GM12801 (cell line): Measurements from ENCODE around the gene GALNT14.

Source experiments
- TF ChIP-seq, protein P1 (sequence below): IDR thresholded peaks from one replicate; pipeline ENCODE4 v1.5.1; 2011; ENCODE audit warnings: control low read depth; ENCODE audit not compliant: insufficient read length; ENCODE audit errors: extremely low read depth

GALNT14 gene

DNA sequence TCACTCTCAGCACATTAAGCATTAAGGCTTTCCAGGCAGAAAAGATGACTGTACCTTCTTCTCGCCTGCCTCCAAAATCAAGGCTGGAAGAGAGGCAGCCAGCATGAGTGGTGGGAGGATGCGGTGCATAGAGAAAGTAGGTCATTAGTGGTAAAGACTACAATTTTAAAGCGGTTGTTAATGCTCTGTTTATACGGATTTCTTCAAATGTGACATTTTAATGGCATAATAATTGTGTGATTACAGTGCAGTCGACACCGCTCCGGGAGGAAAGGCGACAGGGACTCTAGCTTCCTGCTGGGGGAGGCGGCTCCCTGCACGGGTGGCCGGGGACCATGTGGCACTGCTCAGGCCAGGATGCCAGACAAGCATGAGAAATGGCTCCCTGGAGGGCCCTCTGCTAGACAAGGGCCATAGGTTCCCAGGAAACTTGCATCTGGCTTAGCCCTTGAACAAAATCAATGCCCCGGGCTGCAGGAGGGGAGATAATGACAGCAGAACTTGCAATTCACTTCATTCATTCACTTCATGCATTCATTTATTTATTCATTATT lies 129.6 kb downstream of the GALNT14 start:
- TF ChIP-seq, protein P1, sequence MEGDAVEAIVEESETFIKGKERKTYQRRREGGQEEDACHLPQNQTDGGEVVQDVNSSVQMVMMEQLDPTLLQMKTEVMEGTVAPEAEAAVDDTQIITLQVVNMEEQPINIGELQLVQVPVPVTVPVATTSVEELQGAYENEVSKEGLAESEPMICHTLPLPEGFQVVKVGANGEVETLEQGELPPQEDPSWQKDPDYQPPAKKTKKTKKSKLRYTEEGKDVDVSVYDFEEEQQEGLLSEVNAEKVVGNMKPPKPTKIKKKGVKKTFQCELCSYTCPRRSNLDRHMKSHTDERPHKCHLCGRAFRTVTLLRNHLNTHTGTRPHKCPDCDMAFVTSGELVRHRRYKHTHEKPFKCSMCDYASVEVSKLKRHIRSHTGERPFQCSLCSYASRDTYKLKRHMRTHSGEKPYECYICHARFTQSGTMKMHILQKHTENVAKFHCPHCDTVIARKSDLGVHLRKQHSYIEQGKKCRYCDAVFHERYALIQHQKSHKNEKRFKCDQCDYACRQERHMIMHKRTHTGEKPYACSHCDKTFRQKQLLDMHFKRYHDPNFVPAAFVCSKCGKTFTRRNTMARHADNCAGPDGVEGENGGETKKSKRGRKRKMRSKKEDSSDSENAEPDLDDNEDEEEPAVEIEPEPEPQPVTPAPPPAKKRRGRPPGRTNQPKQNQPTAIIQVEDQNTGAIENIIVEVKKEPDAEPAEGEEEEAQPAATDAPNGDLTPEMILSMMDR = no peak

DNA sequence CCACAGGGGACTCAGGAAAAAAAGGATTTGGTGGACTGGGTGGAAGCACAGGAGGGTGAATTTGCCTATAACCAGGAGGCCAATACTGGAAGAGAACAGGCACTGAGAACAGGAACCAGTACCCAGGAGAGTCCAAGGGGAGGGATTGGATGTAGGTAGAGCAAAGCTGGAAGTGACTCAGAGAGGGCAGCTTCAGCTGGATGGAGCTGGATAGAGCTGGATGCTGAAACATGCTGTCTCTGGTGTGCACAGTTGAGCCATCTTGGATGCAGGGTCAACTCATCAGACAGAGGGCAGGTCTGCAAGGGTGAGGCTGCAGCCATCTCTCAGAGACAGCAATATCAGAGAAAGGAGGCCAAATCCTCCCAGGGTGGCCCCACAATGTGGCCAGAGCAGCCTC lies 134.0 kb downstream of the GALNT14 start:
- TF ChIP-seq, protein P1 = no peak

DNA sequence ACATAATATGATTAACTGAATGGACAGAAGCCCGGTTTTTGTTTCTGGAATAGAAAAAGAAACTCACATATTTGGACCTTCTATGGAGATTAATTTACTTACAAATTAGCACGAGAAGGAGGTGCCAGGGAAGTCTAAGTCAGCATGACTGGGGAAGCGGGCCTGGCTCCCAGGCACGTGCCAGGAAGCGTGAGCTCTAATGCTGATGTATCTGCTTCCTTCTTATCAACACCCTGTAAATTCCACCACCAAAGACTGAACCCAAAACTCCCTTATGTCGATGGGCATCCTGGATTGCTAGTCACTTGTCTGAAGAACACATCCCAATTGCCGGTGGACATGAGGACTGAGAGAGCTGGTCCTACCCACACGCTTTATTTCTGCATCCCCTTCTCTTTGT lies 134.5 kb downstream of the GALNT14 start:
- TF ChIP-seq, protein P1 = no peak

DNA sequence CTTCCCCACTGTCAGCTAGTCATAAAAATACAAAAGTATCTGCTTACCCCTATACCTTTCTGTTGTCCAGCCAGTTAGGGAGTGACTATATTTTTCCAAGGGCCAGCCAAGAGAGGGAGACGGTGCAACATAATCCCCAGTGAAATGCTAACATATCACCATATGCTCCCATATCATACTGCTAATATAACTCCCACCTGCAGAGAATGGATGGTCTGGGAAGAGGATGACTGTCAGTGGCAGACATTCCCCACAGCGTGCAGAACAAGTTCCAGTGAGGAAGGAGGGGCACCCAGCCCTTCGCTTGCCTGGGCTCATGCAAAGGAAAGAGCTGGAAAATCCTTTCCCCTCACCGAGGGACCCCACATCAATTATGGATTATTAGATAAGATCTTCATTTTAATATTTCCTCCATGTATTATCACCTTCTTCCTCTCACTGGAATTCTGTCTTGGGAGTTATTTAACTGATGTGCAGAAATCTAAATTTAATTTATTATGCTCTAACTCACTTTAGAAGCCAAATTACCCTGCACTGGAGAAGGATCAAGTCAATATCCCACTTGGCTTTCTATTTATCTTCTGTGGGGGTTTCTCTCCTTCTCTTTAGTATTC lies 135.6 kb downstream of the GALNT14 start:
- TF ChIP-seq, protein P1 = no peak

DNA sequence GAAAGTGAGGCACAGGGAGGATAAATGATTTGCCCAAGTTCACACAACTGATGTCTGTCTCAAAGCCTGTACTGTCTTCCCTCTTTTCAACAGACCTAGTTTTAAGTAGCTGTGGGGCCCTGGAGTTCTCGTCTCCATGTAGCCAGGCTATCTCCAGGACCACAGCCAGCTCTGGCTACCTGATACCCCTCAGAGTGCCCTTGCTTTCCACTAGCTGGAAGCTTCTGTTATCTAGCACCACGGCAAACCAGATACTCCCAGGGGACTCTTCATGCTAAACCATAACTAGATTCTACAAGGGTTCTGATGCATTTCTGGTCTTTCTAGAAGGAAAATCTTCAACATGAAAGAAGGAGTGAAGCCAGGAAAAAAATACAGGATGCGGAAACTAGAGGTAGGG lies 137.3 kb downstream of the GALNT14 start:
- TF ChIP-seq, protein P1 = no peak

DNA sequence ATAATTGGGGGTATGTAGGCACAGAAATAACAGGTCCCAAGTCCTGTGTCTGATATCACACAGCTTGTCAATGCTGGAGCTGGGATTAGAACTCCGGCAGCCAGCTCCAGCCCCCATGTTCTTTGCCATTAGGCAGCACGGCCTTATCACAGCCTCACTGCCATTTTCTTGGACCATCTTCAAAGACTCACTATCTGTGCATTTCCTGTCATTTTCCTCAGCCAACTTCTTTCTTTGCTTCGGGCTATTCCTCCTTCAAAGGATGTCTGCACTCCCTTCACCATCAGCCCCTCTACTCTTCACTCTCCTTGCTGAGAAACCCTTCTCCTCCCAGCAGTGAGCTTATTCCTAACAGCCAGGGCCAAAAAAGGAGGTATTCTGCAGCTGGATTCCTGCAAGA lies 139.6 kb downstream of the GALNT14 start:
- TF ChIP-seq, protein P1 = no peak

DNA sequence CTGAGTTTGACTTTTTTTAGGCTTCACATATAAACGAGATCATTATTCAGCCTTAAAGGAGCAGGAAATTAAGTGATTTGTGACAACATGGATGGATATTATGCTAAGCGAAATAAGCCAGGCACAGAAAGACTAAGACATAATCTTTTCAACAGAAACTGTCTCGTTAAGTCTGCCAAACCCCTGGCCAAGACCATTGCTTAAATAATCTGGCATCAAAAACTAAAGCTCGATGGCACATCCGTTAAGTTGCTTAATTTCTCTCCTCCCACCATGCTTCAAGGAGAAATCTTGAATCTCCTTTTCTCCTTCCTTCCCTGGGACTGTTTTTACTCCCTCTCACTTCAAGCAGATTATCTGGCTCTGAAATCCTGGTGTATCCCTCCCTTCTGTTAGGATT lies 140.3 kb downstream of the GALNT14 start:
- TF ChIP-seq, protein P1 = no peak
